Measurements from ENCODE around the gene ETFB. TPM values are rescaled to one million over a fixed set of nuclear protein-coding genes. Genes with fewer than 3 reads are reported as not detected.

Gene ETFB
- total and polyA plus RNA-seq, 9 of the 15 experiments (the other 6 are each of a cell fraction or from before 2014, with no cell fraction given) = 18.1 to 143 (median 96.1) TPM

- TF ChIP-seq ZNF592 (IDR thresholded peaks at IDR 0.05) (0 out of 2 replicates have a peak, but pooled peaks have one; percentile 26), HBP1 (CRISPR knock-in tag; IDR thresholded peaks at IDR 0.05) (no peak), MEIS2 (IDR thresholded peaks at IDR 0.05; ENCODE audit: partially characterized antibody) (no peak), STAT5A (IDR thresholded peaks at IDR 0.05; ENCODE audit: borderline replicate concordance, low read length) (no peak), E2F6 (IDR thresholded peaks at IDR 0.05; ENCODE audit: borderline replicate concordance in 1 of 2, extremely low read depth in 1 of 2, insufficient read depth in 1 of 2, insufficient read length in 1 of 2, low read depth in 1 of 2, low read length in 1 of 2, poor library complexity in 1 of 2, severe bottlenecking in 1 of 2) (no peak), THRB (CRISPR knock-in tag; conservative IDR thresholded peaks at IDR 0.05) (no peak), TRIM25 (IDR thresholded peaks at IDR 0.05; ENCODE audit: borderline replicate concordance) (no peak), ZBTB11 (CRISPR knock-in tag; IDR thresholded peaks at IDR 0.05) (no peak), BDP1 (IDR thresholded peaks at IDR 0.05; ENCODE audit: insufficient read depth, insufficient read length) (no peak), NONO (IDR thresholded peaks at IDR 0.05; ENCODE audit: low read depth in 2 of 2, low read length in 1 of 2) (0 out of 4 replicates have a peak, but pooled peaks of 1 of the 2 experiments have one; percentile 11), ZNF165 (CRISPR knock-in tag; IDR thresholded peaks at IDR 0.05; ENCODE audit: borderline replicate concordance) (no peak)
Observed at GRCh38 chr19:51391073-51391611, 25.0 kb upstream of the ETFB start (continued).

All from K562 (cell line).